ENCODE results near the gene ABHD8. TPM values are rescaled to one million over a fixed set of nuclear protein-coding genes. Genes with fewer than 3 reads are reported as not detected.

Gene ABHD8
- total and polyA plus RNA-seq, 2 donors (not counting 1 experiment from before 2014, with no cell fraction given) = 5.2 to 7.2 TPM

- intact Hi-C loops (cut with micrococcal nuclease) = no loop called here
- Histone ChIP-seq H3K36me3 (replicated peaks in 1 of 2; ENCODE audit: control extremely low read depth in 1 of 2, control insufficient read depth in 1 of 2, extremely low read depth in 1 of 2, insufficient read depth in 2 of 2, low read length in 1 of 2) (peaks cover 0 to 25% of the 10 kb centered on the region in 2 experiments), H3K79me2 (ENCODE audit: control insufficient read depth, insufficient read depth, low read length) (peaks cover 72% of the 10 kb centered on the region), H3K27me3 (replicated peaks in 1 of 4; ENCODE audit: control extremely low read depth in 1 of 4, control insufficient read depth in 3 of 4, insufficient read depth in 4 of 4, low read length in 3 of 4) (no peaks in the 10 kb centered on the region), H3K9ac (ENCODE audit: low read length) (no peak overlapping the region), H3K27ac (ENCODE audit: low read length in 2 of 2) (no peak overlapping the region), H3K4me1 (ENCODE audit: control insufficient read depth in 2 of 2, insufficient read depth in 2 of 2, low read length in 2 of 2) (peaks cover 10 to 20% of the 10 kb centered on the region in 2 donors), H3K4me2 (replicated peaks; ENCODE audit: low read depth, low read length, poor library complexity, severe bottlenecking) (no peak overlapping the region), H3K4me3 (ENCODE audit: control extremely low read depth in 1 of 5, extremely low read depth in 1 of 5, insufficient read depth in 1 of 5, low read depth in 2 of 5, low read length in 4 of 5) (no peak overlapping the region), H4K20me1 (ENCODE audit: control insufficient read depth, insufficient read depth, low read length, poor library complexity, severe bottlenecking) (peaks cover 62% of the 10 kb centered on the region), H2AFZ (ENCODE audit: insufficient read depth, low read depth, low read length, poor library complexity, severe bottlenecking) (no peak overlapping the region), H3K9me3 (ENCODE audit: control extremely low read depth in 1 of 3, control insufficient read depth in 2 of 3, insufficient read depth in 1 of 3, low read length in 2 of 3) (no peaks in the 10 kb centered on the region)
- Mint-ChIP-seq H3K9me3 (ENCODE audit: insufficient read depth) (no peaks in the 10 kb centered on the region), H3K27me3 (no peaks in the 10 kb centered on the region), H3K4me3 (peak overlapping the region; percentile 29), H3K27ac (no peak overlapping the region), H3K4me1 (peaks cover 25% of the 10 kb centered on the region)
- ChIA-PET POLR2A (interaction anchor here (0.8 kb wide), 1 partner anchor 13 kb away, joined by 3 read pairs; no protein-coding TSS in a partner anchor), CTCF (interaction anchor here (1.0 kb wide), 1 partner anchor 262 kb away, joined by 3 read pairs; no protein-coding TSS in a partner anchor)
- 89% methylated on average over 10 of the region's 11 CpGs for WGBS (ENCODE audit: insufficient coverage)
- ATAC-seq (ENCODE audit: low read depth) (no peak), DNase-seq (no peak)
- no peak for TF ChIP-seq CTCF (IDR thresholded peaks at IDR 0.05)
- TF ChIP-seq EZH2 (IDR thresholded peaks at IDR 0.05; ENCODE audit: borderline replicate concordance, insufficient read depth, low read depth, low read length, poor library complexity, severe bottlenecking) = no peak
Observed at GRCh38 chr19:17311455-17312188, 8.4 kb upstream of the ABHD8 start.

- Mint-ChIP-seq H3K4me1 (peaks cover 38% of the 10 kb centered on the region), H3K4me3 (peak overlapping the region; percentile 95), H3K9me3 (ENCODE audit: insufficient read depth) (no peaks in the 10 kb centered on the region), H3K27me3 (no peaks in the 10 kb centered on the region), H3K27ac (peak overlapping the region; percentile 96)
- peak overlapping the region; percentile 70 for H2AFZ ChIP-seq (ENCODE audit: insufficient read depth, low read depth, low read length, poor library complexity, severe bottlenecking)
- peak overlapping the region; percentile 97 for H3K9ac ChIP-seq (ENCODE audit: low read length)
- ATAC-seq (ENCODE audit: low read depth) = no peak
- no peaks in the 10 kb centered on the region for H3K9me3 ChIP-seq (ENCODE audit: control extremely low read depth in 1 of 3, control insufficient read depth in 2 of 3, insufficient read depth in 1 of 3, low read length in 2 of 3)
- H3K36me3 ChIP-seq (replicated peaks in 1 of 2; ENCODE audit: control extremely low read depth in 1 of 2, control insufficient read depth in 1 of 2, extremely low read depth in 1 of 2, insufficient read depth in 2 of 2, low read length in 1 of 2) = peaks cover 0 to 16% of the 10 kb centered on the region in 2 experiments
- H3K4me1 ChIP-seq (ENCODE audit: control insufficient read depth in 2 of 2, insufficient read depth in 2 of 2, low read length in 2 of 2) = peaks cover 18 to 31% of the 10 kb centered on the region in 2 donors
- peak overlapping the region; percentile 53 to 83 for H3K27ac ChIP-seq (ENCODE audit: low read length in 2 of 2)
- peak overlapping the region; percentile 63 to 98 (median 96) for H3K4me3 ChIP-seq (ENCODE audit: control extremely low read depth in 1 of 5, extremely low read depth in 1 of 5, insufficient read depth in 1 of 5, low read depth in 2 of 5, low read length in 4 of 5)
- ChIA-PET POLR2A (interaction anchor here (1.3 kb wide), 1 partner anchor 96 kb away, joined by 4 read pairs; the partner anchor contains the start of gene BST2), CTCF (interaction anchor here (1.5 kb wide), 2 partner anchors 30 to 95 kb away, joined by 3 to 9 read pairs; partner anchors contain the start of genes ANKLE1 and BST2)
- WGBS (ENCODE audit: insufficient coverage) = 5% methylated on average over 14 of the region's 23 CpGs
- no peak for DNase-seq
- H3K27me3 ChIP-seq (replicated peaks in 1 of 4; ENCODE audit: control extremely low read depth in 1 of 4, control insufficient read depth in 3 of 4, insufficient read depth in 4 of 4, low read length in 3 of 4) = no peaks in the 10 kb centered on the region
- H3K79me2 ChIP-seq (ENCODE audit: control insufficient read depth, insufficient read depth, low read length) = peaks cover 70% of the 10 kb centered on the region
- peaks cover 54% of the 10 kb centered on the region for H4K20me1 ChIP-seq (ENCODE audit: control insufficient read depth, insufficient read depth, low read length, poor library complexity, severe bottlenecking)
- peak overlapping the region; percentile 98 for H3K4me2 ChIP-seq (replicated peaks; ENCODE audit: low read depth, low read length, poor library complexity, severe bottlenecking)
- intact Hi-C loops (cut with micrococcal nuclease) = loop anchor here (1.0 to 10.0 kb wide), 8 partner anchors 18 to 723 kb away; partner anchors contain the start of genes BABAM1, GTPBP3, OCEL1 and SMIM7
- TF ChIP-seq EZH2 (IDR thresholded peaks at IDR 0.05; ENCODE audit: borderline replicate concordance, insufficient read depth, low read depth, low read length, poor library complexity, severe bottlenecking) (no peak), CTCF (IDR thresholded peaks at IDR 0.05) (no peak)
Observed at GRCh38 chr19:17309965-17310461, 6.8 kb upstream of the ABHD8 start.
